Mesendoderm (in vitro differentiated cells): Measurements from ENCODE around the gene IDI2.

Source experiments
- DNase-seq: peaks from one replicate; pipeline ENCODE4 v3.0.0; 2013
- H2AK5ac ChIP-seq: 2 replicates; pipeline ENCODE4 v1.6.1; 2013; ENCODE audit warnings: low read length, inconsistent platforms
- H2BK120ac ChIP-seq: 2 replicates; pipeline ENCODE4 v1.6.1; 2013; ENCODE audit warnings: low read depth, mild to moderate bottlenecking, low read length, moderate library complexity, mixed read lengths
- H2BK15ac ChIP-seq: replicated peaks from 2 replicates; pipeline ENCODE4 v1.6.1; 2013; ENCODE audit warnings: low read depth, mild to moderate bottlenecking, moderate library complexity
- H2BK5ac ChIP-seq: 2 replicates; pipeline ENCODE4 v1.6.1; 2013; ENCODE audit warnings: low read length, inconsistent platforms
- H3K18ac ChIP-seq: 2 replicates; pipeline ENCODE4 v1.6.1; 2013; ENCODE audit warnings: mild to moderate bottlenecking, low read length, mixed read lengths
- H3K23ac ChIP-seq: one replicate; pipeline ENCODE4 v1.6.1; 2013; ENCODE audit warnings: low read length
- H3K27ac ChIP-seq: 2 replicates; pipeline ENCODE4 v1.5.1; 2013; ENCODE audit warnings: low read depth, mild to moderate bottlenecking, inconsistent platforms, low read length, moderate library complexity
- H3K27me3 ChIP-seq: 2 replicates; pipeline ENCODE4 v1.6.1; 2013; ENCODE audit warnings: low read length, control low read depth, mild to moderate bottlenecking, inconsistent platforms; ENCODE audit not compliant: insufficient read depth, poor library complexity
- H3K36me3 ChIP-seq: 2 replicates; pipeline ENCODE4 v1.6.1; 2013; ENCODE audit warnings: low read length, inconsistent platforms; ENCODE audit not compliant: control insufficient read depth, insufficient read depth
- H3K4ac ChIP-seq: one replicate; pipeline ENCODE4 v1.6.1; 2013; ENCODE audit warnings: low read depth, mild to moderate bottlenecking, low read length, moderate library complexity
- H3K4me1 ChIP-seq: 2 replicates; pipeline ENCODE4 v1.6.1; 2013; ENCODE audit warnings: low read depth, low read length, inconsistent platforms; ENCODE audit not compliant: control insufficient read depth
- H3K4me2 ChIP-seq: 2 replicates; pipeline ENCODE4 v1.6.1; 2013; ENCODE audit warnings: low read length
- H3K4me3 ChIP-seq: 2 replicates; pipeline ENCODE4 v1.5.1; 2013; ENCODE audit warnings: mild to moderate bottlenecking, low read length
- H3K56ac ChIP-seq: one replicate; pipeline ENCODE4 v1.6.1; 2013; ENCODE audit warnings: low read length
- H3K79me1 ChIP-seq: 2 replicates; pipeline ENCODE4 v1.6.1; 2013; ENCODE audit warnings: low read length, inconsistent platforms
- H3K79me2 ChIP-seq: 2 replicates; pipeline ENCODE4 v1.6.1; 2013; ENCODE audit warnings: mild to moderate bottlenecking, low read length; ENCODE audit not compliant: control insufficient read depth, insufficient read depth
- H3K9ac ChIP-seq: 2 replicates; pipeline ENCODE4 v1.6.1; 2013; ENCODE audit warnings: low read length, inconsistent platforms
- H4K5ac ChIP-seq: one replicate; pipeline ENCODE4 v1.6.1; 2013; ENCODE audit warnings: low read length
- H4K8ac ChIP-seq: one replicate; pipeline ENCODE4 v1.6.1; 2013; ENCODE audit warnings: low read depth, mild to moderate bottlenecking, control low read depth, low read length, moderate library complexity
- WGBS: extraction: QIAGEN DNeasy Blood & Tissue Kit; methylation state at CpG from one replicate; pipeline ENCODE4 v1.1.7; 2013; ENCODE audit warnings: low lambda C conversion rate, missing lambda C conversion rate; ENCODE audit not compliant: insufficient coverage; ENCODE audit errors: extremely low coverage; 5-methylcytosine and 5-hydroxymethylcytosine counted together

IDI2 gene

DNA sequence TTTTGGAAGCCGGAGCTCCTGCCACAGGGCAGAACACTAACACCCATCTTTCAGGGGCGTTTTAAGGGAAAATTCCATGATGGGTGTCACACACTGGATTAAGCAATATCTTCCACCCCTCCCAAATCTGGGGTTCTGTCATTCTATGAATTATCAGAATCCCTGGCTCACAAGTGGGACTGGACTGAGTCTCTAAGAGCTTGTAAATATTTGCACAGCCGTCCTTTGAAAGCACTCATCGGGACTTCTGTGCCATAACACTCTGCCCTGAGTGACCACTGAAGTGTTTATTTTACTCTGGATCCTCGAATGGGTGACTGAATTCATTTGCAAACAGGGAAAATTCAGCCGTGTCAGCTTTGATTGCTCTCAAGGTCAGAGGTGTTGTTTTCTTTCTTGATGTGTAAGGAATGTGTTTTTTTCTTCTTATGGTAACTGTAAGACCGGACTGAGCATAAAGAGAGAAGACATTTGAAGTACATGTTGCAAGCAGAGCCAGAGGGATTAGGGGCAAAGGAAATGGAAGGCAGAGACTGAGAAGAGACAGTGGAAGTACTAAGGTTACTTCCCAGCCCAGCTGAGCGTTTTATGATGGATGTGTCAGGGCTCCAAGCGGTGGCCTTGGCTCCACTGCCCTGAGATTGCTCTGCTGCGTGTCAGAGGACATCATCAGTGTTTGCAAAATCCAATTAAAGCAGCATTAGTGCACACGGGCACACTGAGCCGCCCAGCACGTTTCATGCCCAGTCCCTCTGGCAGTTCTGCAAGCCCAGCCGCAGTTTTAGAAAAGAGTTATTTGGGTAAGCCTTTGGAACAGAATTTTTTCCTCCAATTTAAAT, 55.1 kb downstream of the IDI2 start:
- no peak overlapping the region for H2BK15ac ChIP-seq
- H2BK5ac ChIP-seq: no peak overlapping the region
- no CpG with 5 or more reads among the region's 14 CpGs for WGBS
- H3K4me3 ChIP-seq: no peak overlapping the region
- no peaks in the 10 kb centered on the region for H3K36me3 ChIP-seq
- H3K27ac ChIP-seq: no peak overlapping the region
- H3K4me2 ChIP-seq: no peak overlapping the region
- no peak overlapping the region for H4K8ac ChIP-seq
- no peak overlapping the region for H4K5ac ChIP-seq
- no peak overlapping the region for H3K18ac ChIP-seq
- H2BK120ac ChIP-seq: no peak overlapping the region
- H3K79me2 ChIP-seq: no peaks in the 10 kb centered on the region
- no peak overlapping the region for H3K4ac ChIP-seq
- H3K9ac ChIP-seq: no peak overlapping the region
- no peak overlapping the region for H2AK5ac ChIP-seq
- no peak overlapping the region for H3K56ac ChIP-seq
- DNase-seq: no peak
- H3K4me1 ChIP-seq: peaks cover 2% of the 10 kb centered on the region
- H3K79me1 ChIP-seq: no peaks in the 10 kb centered on the region
- no peak overlapping the region for H3K23ac ChIP-seq
- H3K27me3 ChIP-seq: no peaks in the 10 kb centered on the region

DNA sequence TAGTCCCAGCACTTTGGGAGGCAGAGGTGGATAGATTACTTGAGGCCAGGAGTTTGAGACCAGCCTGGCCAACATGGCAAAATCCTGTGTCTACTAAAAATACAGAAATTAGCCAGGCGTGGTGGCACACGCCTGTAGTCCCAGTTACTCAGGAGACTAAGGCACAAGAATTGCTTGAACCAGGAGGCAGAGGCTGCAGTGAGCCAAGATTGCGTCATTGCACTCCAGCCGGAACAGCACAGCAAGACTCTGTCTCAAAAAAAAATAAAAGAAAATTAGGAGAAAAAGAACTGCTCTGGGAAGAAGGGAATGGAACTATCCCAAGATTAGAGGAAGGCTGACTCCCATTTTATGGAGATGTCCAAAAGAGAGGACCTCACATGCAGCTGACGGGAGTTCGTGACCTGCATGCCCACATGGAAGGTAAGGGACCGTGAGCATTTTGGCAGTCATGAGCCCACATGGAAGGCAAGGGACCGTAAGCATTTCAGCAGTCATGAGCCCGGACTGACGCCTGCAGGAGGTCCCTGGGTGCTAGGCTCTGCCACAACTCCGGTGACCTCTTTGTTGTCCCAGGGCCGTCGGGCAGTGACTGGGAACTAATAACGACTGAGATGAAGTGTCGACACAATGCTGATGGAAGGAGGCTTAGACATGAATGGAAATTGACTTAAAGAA, 56.0 kb downstream of the IDI2 start:
- Histone ChIP-seq H3K4me1 (peaks cover 2% of the 10 kb centered on the region), H3K27me3 (no peaks in the 10 kb centered on the region), H3K9ac (no peak overlapping the region), H3K79me2 (no peaks in the 10 kb centered on the region), H3K36me3 (no peaks in the 10 kb centered on the region), H3K4ac (no peak overlapping the region), H3K18ac (no peak overlapping the region), H2BK120ac (no peak overlapping the region), H3K79me1 (no peaks in the 10 kb centered on the region), H4K5ac (no peak overlapping the region), H3K4me2 (no peak overlapping the region), H4K8ac (no peak overlapping the region), H2BK15ac (no peak overlapping the region), H2BK5ac (no peak overlapping the region), H3K4me3 (no peak overlapping the region), H2AK5ac (no peak overlapping the region), H3K23ac (no peak overlapping the region), H3K56ac (no peak overlapping the region), H3K27ac (no peak overlapping the region)
- no CpG with 5 or more reads among the region's 15 CpGs for WGBS
- peak; percentile 53 for DNase-seq
